IMR-90 (cell line): ENCODE data around the gene MTMR1. TPM values are rescaled to one million over a fixed set of nuclear protein-coding genes. Genes with fewer than 3 reads are reported as not detected.
A peak's percentile ranks its signal among the peaks of the same experiment; 100 is the strongest.

ENCODE experiments used
- ATAC-seq: fragments of 200-7000 bp; cut with Tn5 transposase; 2 replicates; pipeline ENCODE4 v1.9.1; 2020; ENCODE audit warnings: low read depth, mild to moderate bottlenecking, moderate library complexity
- BruUV-seq: library from RNA; stranded (reverse); fragments of 400-500 nt; replicated peaks from 2 replicates; lab custom pipeline; 2021; lab: Mats Ljungman, UMichigan
- CTCF ChIA-PET: fragments of 300-600 bp; formaldehyde crosslinking; extraction: SDS; loops from one replicate; lab custom pipeline; 2021; ENCODE audit warnings: antibody characterized with exemption; lab: Yijun Ruan, JAX
- POLR2A ChIA-PET: fragments of 300-600 bp; sonication (Branson Sonifier 250); formaldehyde crosslinking; loops from one replicate; lab custom pipeline; 2022; ENCODE audit warnings: antibody characterized with exemption; ENCODE audit not compliant: unreplicated experiment; lab: Charles Lee
- DNase-seq: peaks from one replicate; pipeline ENCODE4 v3.0.0; 2013
- H2AFZ ChIP-seq: replicated peaks from 2 replicates; pipeline ENCODE3; 2013; ENCODE audit warnings: low read length, mild to moderate bottlenecking; ENCODE audit not compliant: poor library complexity
- H2AK5ac ChIP-seq: 2 replicates; pipeline ENCODE4 v1.6.1; 2013; ENCODE audit warnings: low read depth, low read length, inconsistent platforms
- H2AK9ac ChIP-seq: replicated peaks from 2 replicates; pipeline ENCODE3; 2013; ENCODE audit warnings: mild to moderate bottlenecking, low read depth, low read length, moderate library complexity; ENCODE audit not compliant: poor library complexity
- H2BK120ac ChIP-seq: 2 replicates; pipeline ENCODE4 v1.6.1; 2013; ENCODE audit warnings: low read depth, low read length, inconsistent platforms
- H2BK15ac ChIP-seq: 3 replicates; pipeline ENCODE4 v1.6.1; 2013; ENCODE audit warnings: low read depth, low read length, inconsistent platforms
- H2BK20ac ChIP-seq: 2 replicates; pipeline ENCODE4 v1.6.1; 2013; ENCODE audit warnings: low read depth, mild to moderate bottlenecking, inconsistent platforms, low read length, moderate library complexity
- H2BK5ac ChIP-seq: 2 replicates; pipeline ENCODE4 v1.6.1; 2013; ENCODE audit warnings: mild to moderate bottlenecking, low read depth, low read length, inconsistent platforms; ENCODE audit not compliant: poor library complexity, severe bottlenecking
- H3K14ac ChIP-seq: replicated peaks from 2 replicates; pipeline ENCODE4 v1.6.1; 2013; ENCODE audit warnings: low read depth, low read length, inconsistent platforms
- H3K18ac ChIP-seq: 2 replicates; pipeline ENCODE4 v1.6.1; 2013; ENCODE audit warnings: low read depth, low read length, control low read depth
- H3K23ac ChIP-seq: 2 replicates; pipeline ENCODE4 v1.6.1; 2013; ENCODE audit warnings: low read depth, low read length, inconsistent platforms
- H3K27ac ChIP-seq: 2 replicates; pipeline ENCODE4 v1.5.1; 2013; ENCODE audit warnings: mild to moderate bottlenecking, control low read depth, low read length; ENCODE audit not compliant: insufficient read depth
- H3K27me3 ChIP-seq: 2 replicates; pipeline ENCODE4 v1.6.1; 2013; ENCODE audit warnings: low read length; ENCODE audit not compliant: control insufficient read depth, insufficient read depth
- H3K36me3 ChIP-seq: 2 replicates; pipeline ENCODE4 v1.6.1; 2013; ENCODE audit warnings: low read length, mixed read lengths; ENCODE audit not compliant: control insufficient read depth, insufficient read depth
- H3K4ac ChIP-seq: 2 replicates; pipeline ENCODE4 v1.6.1; 2013; ENCODE audit warnings: low read depth, low read length, inconsistent platforms
- H3K4me1 ChIP-seq: 2 replicates; pipeline ENCODE4 v1.6.1; 2013; ENCODE audit warnings: low read length, mixed read lengths; ENCODE audit not compliant: control insufficient read depth, insufficient read depth
- H3K4me2 ChIP-seq: 2 replicates; pipeline ENCODE4 v1.6.1; 2013; ENCODE audit warnings: low read depth, mild to moderate bottlenecking, control low read depth, low read length, moderate library complexity
- H3K4me3 ChIP-seq: 2 replicates; pipeline ENCODE4 v1.5.1; 2013; ENCODE audit warnings: low read depth, mild to moderate bottlenecking, control low read depth, low read length, moderate library complexity; ENCODE audit not compliant: insufficient read depth
- H3K56ac ChIP-seq: 2 replicates; pipeline ENCODE4 v1.6.1; 2013; ENCODE audit warnings: low read length, inconsistent platforms; ENCODE audit not compliant: insufficient read depth; ENCODE audit errors: extremely low read depth
- H3K79me1 ChIP-seq, 2 experiments: 2 replicates each; pipeline ENCODE4 v1.6.1; 2013; ENCODE audit warnings: low read length in 2 of 2, inconsistent platforms in 1 of 2, low read depth in 1 of 2
- H3K9ac ChIP-seq: 2 replicates; pipeline ENCODE4 v1.6.1; 2013; ENCODE audit warnings: low read depth, low read length, control low read depth
- H3K9me1 ChIP-seq: 2 replicates; pipeline ENCODE4 v1.6.1; 2013; ENCODE audit warnings: low read length, inconsistent platforms; ENCODE audit not compliant: insufficient read depth
- H3K9me3 ChIP-seq: 2 replicates; pipeline ENCODE4 v1.6.1; 2013; ENCODE audit warnings: low read length; ENCODE audit not compliant: control insufficient read depth, insufficient read depth
- H4K20me1 ChIP-seq: 2 replicates; pipeline ENCODE4 v1.6.1; 2013; ENCODE audit warnings: low read length, inconsistent platforms; ENCODE audit not compliant: insufficient read depth
- H4K5ac ChIP-seq: 2 replicates; pipeline ENCODE4 v1.6.1; 2013; ENCODE audit warnings: mild to moderate bottlenecking, low read depth, low read length, control low read depth
- H4K8ac ChIP-seq, 2 experiments: 2 replicates each; pipeline ENCODE4 v1.6.1; 2013; ENCODE audit warnings: low read depth in 2 of 2, low read length in 2 of 2, control low read depth in 1 of 2, inconsistent platforms in 1 of 2
- H4K91ac ChIP-seq: 2 replicates; pipeline ENCODE4 v1.6.1; 2013; ENCODE audit warnings: low read depth, low read length, inconsistent platforms; ENCODE audit not compliant: insufficient read depth
- BHLHE40 ChIP-seq: fragments of 150-350 bp; IDR thresholded peaks from 2 replicates; pipeline ENCODE4 v1.6.1; 2016; ENCODE audit warnings: mild to moderate bottlenecking, low read depth, low read length
- CEBPB ChIP-seq: IDR thresholded peaks from 2 replicates; pipeline ENCODE4 v1.6.1; 2012; ENCODE audit warnings: low read depth, low read length, improper control_type of control experiment
- MAFK ChIP-seq: IDR thresholded peaks from 2 replicates; pipeline ENCODE4 v1.6.1; 2012; ENCODE audit warnings: low read depth, low read length, improper control_type of control experiment
- MAZ ChIP-seq: IDR thresholded peaks from 2 replicates; pipeline ENCODE4 v1.6.1; 2012; ENCODE audit warnings: low read depth, mild to moderate bottlenecking, low read length, improper control_type of control experiment, moderate library complexity, borderline replicate concordance
- RAD21 ChIP-seq: IDR thresholded peaks from 2 replicates; pipeline ENCODE4 v1.6.1; 2012; ENCODE audit warnings: low read length, improper control_type of control experiment
- WGBS, 2 experiments: methylation state at CpG; one replicate each; pipeline versions ENCODE4 v1.1.5 to v1.1.7; 2013; ENCODE audit warnings: missing lambda C conversion rate in 2 of 2; ENCODE audit not compliant: insufficient read length in 1 of 2; ENCODE audit errors: extremely low coverage in 2 of 2; 5-methylcytosine and 5-hydroxymethylcytosine counted together
- dilution Hi-C: fragments of 300-500 bp; cut with HindIII; formaldehyde crosslinking; loops from one replicate; pipeline ENCODE4 v1.14.3; 2018; ENCODE audit warnings: low sequenced_read_pairs; ENCODE audit not compliant: unreplicated experiment
- in situ Hi-C: fragments of 300-500 bp; cut with MboI; formaldehyde crosslinking; loops from 3 replicates; pipeline ENCODE4 v1.14.3; 2019; ENCODE audit warnings: low sequenced_read_pairs, inconsistent platforms, mixed read lengths
- intact Hi-C: fragments of 100-400 bp; cut with micrococcal nuclease; formaldehyde crosslinking; loops from 2 replicates; pipeline ENCODE4 v1.10.0; 2022
- polyA plus RNA-seq, 3 experiments: library from polyadenylated mRNA; depleted of rRNA; stranded (reverse); fragments of >200 nt; gene quantifications; 2 replicates each; pipeline ENCODE4 v1.2.3, GENCODE V29; 2012; ENCODE audit warnings: low replicate concordance in 1 of 3
- total RNA-seq: library from RNA; depleted of rRNA; stranded (reverse); fragments of >200 nt; gene quantifications from 2 replicates; pipeline ENCODE4 v1.2.3, GENCODE V29; 2012
- TF ChIP-seq, protein P1 (sequence below): fragments of 150-350 bp; IDR thresholded peaks from 2 replicates; pipeline ENCODE4 v1.6.1; 2016; ENCODE audit warnings: low read depth, mild to moderate bottlenecking, low read length, moderate library complexity, borderline replicate concordance
- TF ChIP-seq, protein P2 (sequence below): conservative IDR thresholded peaks from 2 replicates; pipeline ENCODE4 v1.5.1; 2012; ENCODE audit warnings: mild to moderate bottlenecking, low read depth, low read length, improper control_type of control experiment

MTMR1 gene
- total and polyA plus RNA-seq, 2 of the 4 experiments (the other 2 are of a cell fraction) = 19.0 to 28.8 TPM

DNA sequence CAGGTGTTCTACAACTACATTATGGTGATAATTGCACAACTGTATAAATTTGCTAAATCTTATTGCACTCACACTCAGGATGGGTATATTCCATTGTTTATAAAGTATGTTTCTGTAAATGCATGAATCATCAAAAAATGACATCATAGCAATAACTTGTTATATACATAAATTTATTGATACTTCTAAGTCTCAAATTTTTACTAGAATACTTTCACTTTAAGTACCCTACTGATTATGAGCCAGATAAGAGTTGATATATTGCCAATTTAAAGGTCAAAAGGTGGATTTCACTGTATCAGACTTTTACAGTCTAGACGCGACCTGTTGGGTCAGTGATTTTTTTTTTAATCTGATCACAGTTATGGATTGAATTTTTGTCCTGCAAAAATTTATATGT is 37.4 kb upstream of the MTMR1 start:
- no peak overlapping the region for H3K18ac ChIP-seq
- no peaks in the 10 kb centered on the region for H3K79me1 ChIP-seq
- H3K27ac ChIP-seq = no peak overlapping the region
- WGBS, 2 experiments = no CpG with 5 or more reads among the region's 2 CpGs
- no peak overlapping the region for H2AK5ac ChIP-seq
- no peak overlapping the region for H2AFZ ChIP-seq
- no peak overlapping the region for H2BK5ac ChIP-seq
- H3K4me2 ChIP-seq = no peak overlapping the region
- in situ Hi-C loops = no loop called here
- H3K4me1 ChIP-seq = no peaks in the 10 kb centered on the region
- no peak overlapping the region for H3K23ac ChIP-seq
- DNase-seq (no peak), ATAC-seq (no peak)
- H2AK9ac ChIP-seq = no peak overlapping the region
- intact Hi-C loops = no loop called here
- ChIA-PET POLR2A (no interaction called here), CTCF (no interaction called here)
- H2BK15ac ChIP-seq = no peak overlapping the region
- H4K91ac ChIP-seq = no peak overlapping the region
- H2BK120ac ChIP-seq = no peak overlapping the region
- no peak overlapping the region for H3K14ac ChIP-seq
- no peak overlapping the region for H3K56ac ChIP-seq
- no TSS peak for BruUV-seq
- dilution Hi-C loops = no loop called here
- TF ChIP-seq, protein P1, sequence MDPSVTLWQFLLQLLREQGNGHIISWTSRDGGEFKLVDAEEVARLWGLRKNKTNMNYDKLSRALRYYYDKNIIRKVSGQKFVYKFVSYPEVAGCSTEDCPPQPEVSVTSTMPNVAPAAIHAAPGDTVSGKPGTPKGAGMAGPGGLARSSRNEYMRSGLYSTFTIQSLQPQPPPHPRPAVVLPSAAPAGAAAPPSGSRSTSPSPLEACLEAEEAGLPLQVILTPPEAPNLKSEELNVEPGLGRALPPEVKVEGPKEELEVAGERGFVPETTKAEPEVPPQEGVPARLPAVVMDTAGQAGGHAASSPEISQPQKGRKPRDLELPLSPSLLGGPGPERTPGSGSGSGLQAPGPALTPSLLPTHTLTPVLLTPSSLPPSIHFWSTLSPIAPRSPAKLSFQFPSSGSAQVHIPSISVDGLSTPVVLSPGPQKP = no peak
- TF ChIP-seq BHLHE40 (no peak), MAZ (no peak), MAFK (peak; percentile 49; the same call in 1 of the 2 replicates), RAD21 (no peak), CEBPB (0 out of 2 replicates have a peak, but pooled peaks have one; percentile 21)
- TF ChIP-seq, protein P2, sequence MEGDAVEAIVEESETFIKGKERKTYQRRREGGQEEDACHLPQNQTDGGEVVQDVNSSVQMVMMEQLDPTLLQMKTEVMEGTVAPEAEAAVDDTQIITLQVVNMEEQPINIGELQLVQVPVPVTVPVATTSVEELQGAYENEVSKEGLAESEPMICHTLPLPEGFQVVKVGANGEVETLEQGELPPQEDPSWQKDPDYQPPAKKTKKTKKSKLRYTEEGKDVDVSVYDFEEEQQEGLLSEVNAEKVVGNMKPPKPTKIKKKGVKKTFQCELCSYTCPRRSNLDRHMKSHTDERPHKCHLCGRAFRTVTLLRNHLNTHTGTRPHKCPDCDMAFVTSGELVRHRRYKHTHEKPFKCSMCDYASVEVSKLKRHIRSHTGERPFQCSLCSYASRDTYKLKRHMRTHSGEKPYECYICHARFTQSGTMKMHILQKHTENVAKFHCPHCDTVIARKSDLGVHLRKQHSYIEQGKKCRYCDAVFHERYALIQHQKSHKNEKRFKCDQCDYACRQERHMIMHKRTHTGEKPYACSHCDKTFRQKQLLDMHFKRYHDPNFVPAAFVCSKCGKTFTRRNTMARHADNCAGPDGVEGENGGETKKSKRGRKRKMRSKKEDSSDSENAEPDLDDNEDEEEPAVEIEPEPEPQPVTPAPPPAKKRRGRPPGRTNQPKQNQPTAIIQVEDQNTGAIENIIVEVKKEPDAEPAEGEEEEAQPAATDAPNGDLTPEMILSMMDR = no peak
- H3K9me1 ChIP-seq = no peaks in the 10 kb centered on the region
- H2BK20ac ChIP-seq = no peak overlapping the region
- H3K36me3 ChIP-seq = no peaks in the 10 kb centered on the region
- no peak overlapping the region for H4K5ac ChIP-seq
- no peak overlapping the region for H3K9ac ChIP-seq
- no peaks in the 10 kb centered on the region for H3K27me3 ChIP-seq
- H3K4ac ChIP-seq = no peak overlapping the region
- no peaks in the 10 kb centered on the region for H3K9me3 ChIP-seq
- no peaks in the 10 kb centered on the region for H4K20me1 ChIP-seq
- no peak overlapping the region for H4K8ac ChIP-seq
- no peak overlapping the region for H3K4me3 ChIP-seq
